Thyroid gland (tissue), 4 donors: ENCODE data around the gene AIG1. TPM values are rescaled to one million over a fixed set of nuclear protein-coding genes. Genes with fewer than 3 reads are reported as not detected.

Experiments
- DNase-seq, 2 donors: peaks; one replicate each; pipeline ENCODE4 v3.0.0-alpha.2; 2019
- H3K27ac ChIP-seq, 3 donors: fragments of 200-600 bp; sonication (generic); 1 replicate in 2 of 3; 2 replicates in 1 of 3; pipeline ENCODE4 v1.5.1; 2016 to 2019; ENCODE audit warnings: mild to moderate bottlenecking in 1 of 3, moderate library complexity in 1 of 3
- H3K27me3 ChIP-seq: fragments of 200-600 bp; sonication (generic); one replicate; pipeline ENCODE4 v1.5.1; 2019
- H3K36me3 ChIP-seq, 2 donors: fragments of 200-600 bp; sonication (generic); one replicate each; pipeline ENCODE4 v1.5.1; 2016 to 2019
- H3K4me1 ChIP-seq, 2 donors: fragments of 200-600 bp; sonication (generic); one replicate each; pipeline ENCODE4 v1.5.1; 2017 to 2019
- H3K4me3 ChIP-seq, 3 donors: fragments of 200-600 bp; sonication (generic); replicated peaks in 1 of 3; 1 replicate in 2 of 3; 2 replicates in 1 of 3; pipeline ENCODE4 v1.5.1; 2016; ENCODE audit warnings: mild to moderate bottlenecking in 1 of 3
- H3K9me3 ChIP-seq: fragments of 200-600 bp; sonication (generic); one replicate; pipeline ENCODE4 v1.5.1; 2017
- CTCF ChIP-seq, 6 experiments: fragments of 200-600 bp in 3 of 6; fragments of 450-650 bp in 3 of 6; sonication (generic) in 3 of 6; IDR thresholded peaks; one replicate each; pipeline ENCODE4 v1.5.1; 2016 to 2019; ENCODE audit warnings: antibody characterized with exemption in 6 of 6, mild to moderate bottlenecking in 2 of 6, inconsistent platforms in 1 of 6, moderate library complexity in 1 of 6
- POLR2A ChIP-seq, 2 donors: fragments of 450-650 bp; IDR thresholded peaks; one replicate each; pipeline ENCODE4 v1.6.1; 2017; ENCODE audit warnings: antibody characterized with exemption in 2 of 2, mild to moderate bottlenecking in 2 of 2, moderate library complexity in 1 of 2
- WGBS, 2 donors: methylation state at CpG; one replicate each; pipeline ENCODE4 v1.1.5; 2017; 5-methylcytosine and 5-hydroxymethylcytosine counted together
- intact Hi-C: fragments of 100-400 bp; cut with DNase I; formaldehyde crosslinking; loops from one replicate; pipeline ENCODE4 v1.15.1; 2023
- total RNA-seq, 4 donors: library from RNA; depleted of rRNA; stranded (reverse); fragments of >200 nt; gene quantifications; one replicate each; pipeline ENCODE4 v1.2.3, GENCODE V29; 2016

Gene AIG1
- total RNA-seq, 4 donors from 2014 or later: 57.8 to 101 (median 77.0) TPM

- H3K36me3 ChIP-seq: no peaks in the 10 kb centered on the region
- no peaks in the 10 kb centered on the region for H3K9me3 ChIP-seq
- no peak overlapping the region for H3K4me3 ChIP-seq
- H3K4me1 ChIP-seq: no peaks in the 10 kb centered on the region
- no peak for DNase-seq
- no peaks in the 10 kb centered on the region for H3K27me3 ChIP-seq
- TF ChIP-seq POLR2A (IDR thresholded peaks at IDR 0.05) (no peak), CTCF (IDR thresholded peaks at IDR 0.05) (no peak)
- WGBS, 2 donors: 78 to 89% methylated on average over 2 of the region's 2 CpGs
- no peak overlapping the region for H3K27ac ChIP-seq
- intact Hi-C loops: no loop called here
Measured at GRCh38 chr6:143093290-143093689, 32.6 kb downstream of the AIG1 start.

- H3K9me3 ChIP-seq: no peaks in the 10 kb centered on the region
- no peaks in the 10 kb centered on the region for H3K36me3 ChIP-seq
- no peaks in the 10 kb centered on the region for H3K4me1 ChIP-seq
- no peaks in the 10 kb centered on the region for H3K27me3 ChIP-seq
- WGBS, 2 donors: 94 to 98% methylated on average over 2 of the region's 2 CpGs
- intact Hi-C loops: no loop called here
- DNase-seq: no peak
- H3K4me3 ChIP-seq: no peak overlapping the region
- TF ChIP-seq CTCF (IDR thresholded peaks at IDR 0.05) (no peak), POLR2A (IDR thresholded peaks at IDR 0.05) (no peak)
- no peak overlapping the region for H3K27ac ChIP-seq
Measured at GRCh38 chr6:143096403-143096802, 35.7 kb downstream of the AIG1 start.

GRCh38 chr6:143097224-143097795, 36.6 kb downstream of the AIG1 start:
- no peaks in the 10 kb centered on the region for H3K9me3 ChIP-seq
- WGBS, 2 donors: 93% methylated on average over 6 of the region's 6 CpGs
- no peak overlapping the region for H3K4me3 ChIP-seq
- H3K27ac ChIP-seq: no peak overlapping the region
- TF ChIP-seq POLR2A (IDR thresholded peaks at IDR 0.05): no peak
- TF ChIP-seq CTCF (IDR thresholded peaks at IDR 0.05): no peak
- H3K4me1 ChIP-seq: no peaks in the 10 kb centered on the region
- intact Hi-C loops: no loop called here
- H3K36me3 ChIP-seq: no peaks in the 10 kb centered on the region
- H3K27me3 ChIP-seq: no peaks in the 10 kb centered on the region
- DNase-seq: no peak

- Histone ChIP-seq H3K36me3 (no peaks in the 10 kb centered on the region), H3K27me3 (no peaks in the 10 kb centered on the region), H3K9me3 (no peaks in the 10 kb centered on the region), H3K4me3 (no peak overlapping the region), H3K4me1 (no peaks in the 10 kb centered on the region), H3K27ac (no peak overlapping the region)
- TF ChIP-seq CTCF (IDR thresholded peaks at IDR 0.05) (no peak), POLR2A (IDR thresholded peaks at IDR 0.05) (no peak)
- intact Hi-C loops: no loop called here
- WGBS, 2 donors: 81 to 82% methylated on average over 2 of the region's 2 CpGs
- DNase-seq: no peak
Measured at GRCh38 chr6:143098054-143098671, 37.5 kb downstream of the AIG1 start.

- WGBS, 2 donors: 95 to 100% methylated on average over 2 of the region's 2 CpGs
- no peak for DNase-seq
- intact Hi-C loops: no loop called here
- Histone ChIP-seq H3K9me3 (no peaks in the 10 kb centered on the region), H3K4me3 (no peak overlapping the region), H3K36me3 (no peaks in the 10 kb centered on the region), H3K27me3 (no peaks in the 10 kb centered on the region), H3K27ac (no peak overlapping the region), H3K4me1 (no peaks in the 10 kb centered on the region)
- TF ChIP-seq CTCF (IDR thresholded peaks at IDR 0.05) (no peak), POLR2A (IDR thresholded peaks at IDR 0.05) (no peak)
Measured at GRCh38 chr6:143099647-143100046, 39.0 kb downstream of the AIG1 start.
